ENCODE results near the gene ZBTB34.

GRCh38 chr9:126894052-126894603, 33.7 kb downstream of the ZBTB34 start:
- TF ChIP-seq NR2F2 (IDR thresholded peaks at IDR 0.05) (no peak), CTCF (IDR thresholded peaks at IDR 0.05; ENCODE audit: low read depth, low read length, missing input control) (no peak), TAF1 (conservative IDR thresholded peaks at IDR 0.05) (no peak), GABPA (IDR thresholded peaks at IDR 0.05 in 1 of 2, conservative IDR thresholded peaks at IDR 0.05 in 1 of 2) (no peak), ZBTB33 (IDR thresholded peaks at IDR 0.05) (no peak), RAD21 (IDR thresholded peaks at IDR 0.05) (no peak), HNF4A (conservative IDR thresholded peaks at IDR 0.05) (no peak)
